ENCODE data around the gene UTP3.
"Not testable (repeated sequence)": the region's sequence is repeated elsewhere in the genome, so short reads cannot be mapped to it uniquely, and the experiment has no call there.

UTP3 gene

DNA sequence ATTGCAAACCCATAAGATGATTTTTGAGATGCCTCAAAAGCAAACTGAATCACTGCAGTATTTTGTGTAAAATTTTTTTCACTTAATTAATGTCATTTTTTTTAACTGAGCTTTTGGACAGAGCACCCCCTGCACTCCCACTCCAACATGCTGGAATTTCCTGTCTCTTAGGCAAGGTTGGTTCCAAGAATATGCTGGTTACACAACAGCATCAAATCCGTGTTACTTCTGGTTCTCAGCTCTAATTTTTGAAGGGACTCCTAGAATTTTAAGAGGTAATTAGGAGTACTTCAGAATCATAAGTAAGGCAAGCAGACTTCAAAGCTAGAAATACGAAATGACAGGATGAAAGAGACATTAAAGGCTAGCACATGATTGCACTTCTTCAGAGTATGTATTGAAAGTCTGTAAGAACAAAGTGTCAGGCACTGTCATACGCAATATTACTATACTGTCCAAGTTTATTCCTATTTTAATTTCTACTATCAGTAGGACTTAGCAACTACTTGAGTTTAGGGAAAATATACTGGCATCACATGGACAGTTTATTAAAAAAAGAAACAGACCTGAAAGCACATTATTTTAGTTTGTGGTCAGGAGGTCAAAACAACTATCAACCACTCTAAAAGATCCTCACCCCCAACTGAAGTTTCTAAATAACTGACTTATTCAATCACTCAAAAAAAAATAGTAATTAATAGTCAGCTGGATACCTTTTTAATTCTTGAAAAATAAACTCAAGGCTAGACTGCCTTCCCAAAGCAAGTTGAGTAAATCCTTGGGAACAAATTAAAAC, 20.4 kb upstream of the UTP3 start:
- Histone ChIP-seq H3K36me3 (ENCODE audit: control insufficient read depth in 1 of 2, insufficient read depth in 2 of 2, low read length in 2 of 2) (no peaks in the 10 kb centered on the region), H3K4me1 (ENCODE audit: control insufficient read depth in 1 of 2, insufficient read depth in 2 of 2, low read length in 2 of 2) (no peaks in the 10 kb centered on the region), H3K27ac (ENCODE audit: low read length) (peak overlapping the region; percentile 19), H3K4me3 (ENCODE audit: low read depth in 1 of 2, low read length in 2 of 2) (no peak overlapping the region), H3K27me3 (ENCODE audit: low read depth, low read length) (no peaks in the 10 kb centered on the region), H3K9me3 (ENCODE audit: control insufficient read depth in 1 of 2, low read length in 2 of 2) (no peaks in the 10 kb centered on the region)

DNA sequence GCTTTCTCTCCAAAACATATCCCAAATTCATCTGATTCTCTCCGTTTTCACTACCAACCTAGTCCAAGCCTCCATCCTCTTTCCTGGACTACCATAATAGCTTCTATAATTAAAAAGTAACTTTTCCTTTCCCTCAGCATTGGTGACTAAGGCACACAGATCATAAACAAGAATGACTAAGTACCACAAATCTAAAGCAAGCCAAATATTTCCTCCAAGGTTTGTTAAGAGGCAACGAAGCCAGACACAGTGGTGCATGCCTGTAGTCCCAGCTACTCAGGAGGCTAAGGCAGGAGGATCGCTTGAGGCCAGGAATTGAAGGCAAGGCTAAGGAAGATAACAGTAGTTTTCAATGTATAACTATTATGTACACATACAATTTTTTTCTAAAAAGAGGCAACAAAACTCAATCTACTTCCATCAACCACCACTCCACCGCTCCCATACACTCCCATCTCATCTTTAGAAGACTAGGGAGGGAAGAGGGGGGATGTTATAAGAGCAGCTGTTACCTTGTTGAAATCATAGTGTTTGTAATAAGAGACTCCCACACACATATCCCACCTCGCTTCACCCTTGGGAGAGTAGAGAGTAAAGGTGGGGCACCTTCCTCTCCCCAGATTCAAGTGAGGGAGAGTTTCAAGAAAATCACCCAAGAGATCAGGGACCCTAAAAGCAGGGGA, 17.9 kb upstream of the UTP3 start:
- H3K4me1 ChIP-seq (ENCODE audit: control insufficient read depth in 1 of 2, insufficient read depth in 2 of 2, low read length in 2 of 2), result no peaks in the 10 kb centered on the region
- H3K27me3 ChIP-seq (ENCODE audit: low read depth, low read length), result no peaks in the 10 kb centered on the region
- H3K36me3 ChIP-seq (ENCODE audit: control insufficient read depth in 1 of 2, insufficient read depth in 2 of 2, low read length in 2 of 2), result no peaks in the 10 kb centered on the region
- H3K4me3 ChIP-seq (ENCODE audit: low read depth in 1 of 2, low read length in 2 of 2), result no peak overlapping the region
- H3K27ac ChIP-seq (ENCODE audit: low read length), result no peak overlapping the region
- no peaks in the 10 kb centered on the region for H3K9me3 ChIP-seq (ENCODE audit: control insufficient read depth in 1 of 2, low read length in 2 of 2)

DNA sequence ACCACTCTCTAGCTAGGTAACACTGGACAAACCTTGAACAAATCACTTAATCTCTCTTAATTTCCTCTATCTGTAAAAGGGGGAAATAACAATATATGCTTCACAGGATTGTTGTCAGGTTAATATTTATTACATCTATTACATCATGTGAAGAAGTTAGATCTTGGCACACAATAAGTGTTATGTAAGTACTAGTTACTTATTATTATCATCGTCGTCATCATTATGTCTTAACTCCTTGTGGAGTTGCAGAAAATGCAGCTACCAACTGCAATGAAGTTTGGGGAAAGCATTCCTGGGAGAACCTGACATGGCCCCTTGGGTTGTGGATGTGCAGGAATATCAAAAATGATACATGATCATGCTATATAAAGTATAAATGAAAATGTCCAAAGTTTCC, 17.2 kb upstream of the UTP3 start:
- no peak overlapping the region for H3K27ac ChIP-seq (ENCODE audit: low read length)
- H3K9me3 ChIP-seq (ENCODE audit: control insufficient read depth in 1 of 2, low read length in 2 of 2), result no peaks in the 10 kb centered on the region
- no peaks in the 10 kb centered on the region for H3K27me3 ChIP-seq (ENCODE audit: low read depth, low read length)
- no peaks in the 10 kb centered on the region for H3K36me3 ChIP-seq (ENCODE audit: control insufficient read depth in 1 of 2, insufficient read depth in 2 of 2, low read length in 2 of 2)
- H3K4me3 ChIP-seq (ENCODE audit: low read depth in 1 of 2, low read length in 2 of 2), result no peak overlapping the region
- H3K4me1 ChIP-seq (ENCODE audit: control insufficient read depth in 1 of 2, insufficient read depth in 2 of 2, low read length in 2 of 2), result no peaks in the 10 kb centered on the region

DNA sequence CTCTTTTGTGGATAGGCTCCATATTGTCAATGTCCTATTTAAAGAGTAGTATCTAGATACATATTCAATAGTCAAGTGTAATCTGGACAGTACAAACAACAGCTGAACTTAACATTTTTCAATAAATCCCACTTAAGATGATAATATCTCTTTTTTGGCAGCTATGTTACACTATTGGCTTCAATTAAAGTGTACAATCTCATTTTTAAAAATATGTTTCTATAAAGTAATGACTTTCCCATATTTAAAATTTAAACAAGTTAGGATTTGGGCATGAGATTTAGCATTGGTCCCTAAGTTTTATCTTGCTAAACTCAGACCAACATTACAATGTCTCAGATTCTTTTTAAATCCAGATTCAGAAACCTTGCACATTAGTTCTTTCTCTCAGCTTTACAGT, 14.1 kb upstream of the UTP3 start:
- Histone ChIP-seq H3K4me1 (ENCODE audit: control insufficient read depth in 1 of 2, insufficient read depth in 2 of 2, low read length in 2 of 2) (no peaks in the 10 kb centered on the region), H3K9me3 (ENCODE audit: control insufficient read depth in 1 of 2, low read length in 2 of 2) (no peaks in the 10 kb centered on the region), H3K4me3 (ENCODE audit: low read depth in 1 of 2, low read length in 2 of 2) (no peak overlapping the region), H3K27me3 (ENCODE audit: low read depth, low read length) (no peaks in the 10 kb centered on the region), H3K27ac (ENCODE audit: low read length) (no peak overlapping the region), H3K36me3 (ENCODE audit: control insufficient read depth in 1 of 2, insufficient read depth in 2 of 2, low read length in 2 of 2) (no peaks in the 10 kb centered on the region)

DNA sequence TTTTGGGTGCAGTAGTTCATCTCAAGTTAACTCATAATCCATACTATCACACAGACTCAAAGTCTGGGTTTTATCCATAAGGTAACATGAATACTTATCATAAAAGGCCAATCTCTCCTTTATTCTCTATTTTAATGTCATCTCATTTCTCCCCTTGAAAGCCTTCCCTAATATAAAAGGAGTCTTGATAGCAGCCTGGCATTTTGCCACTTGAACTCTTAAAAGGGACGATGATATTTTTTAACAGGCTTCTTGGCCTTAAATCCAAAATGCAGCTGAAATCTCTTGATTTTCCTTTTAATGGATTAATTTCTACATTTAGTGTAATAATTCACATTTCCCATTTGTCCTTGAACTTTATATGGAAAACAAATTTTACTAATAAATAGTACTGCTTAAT, 13.6 kb upstream of the UTP3 start:
- no peaks in the 10 kb centered on the region for H3K4me1 ChIP-seq (ENCODE audit: control insufficient read depth in 1 of 2, insufficient read depth in 2 of 2, low read length in 2 of 2)
- no peak overlapping the region for H3K27ac ChIP-seq (ENCODE audit: low read length)
- H3K9me3 ChIP-seq (ENCODE audit: control insufficient read depth in 1 of 2, low read length in 2 of 2), result no peaks in the 10 kb centered on the region
- H3K4me3 ChIP-seq (ENCODE audit: low read depth in 1 of 2, low read length in 2 of 2), result no peak overlapping the region
- H3K27me3 ChIP-seq (ENCODE audit: low read depth, low read length), result no peaks in the 10 kb centered on the region
- no peaks in the 10 kb centered on the region for H3K36me3 ChIP-seq (ENCODE audit: control insufficient read depth in 1 of 2, insufficient read depth in 2 of 2, low read length in 2 of 2)

DNA sequence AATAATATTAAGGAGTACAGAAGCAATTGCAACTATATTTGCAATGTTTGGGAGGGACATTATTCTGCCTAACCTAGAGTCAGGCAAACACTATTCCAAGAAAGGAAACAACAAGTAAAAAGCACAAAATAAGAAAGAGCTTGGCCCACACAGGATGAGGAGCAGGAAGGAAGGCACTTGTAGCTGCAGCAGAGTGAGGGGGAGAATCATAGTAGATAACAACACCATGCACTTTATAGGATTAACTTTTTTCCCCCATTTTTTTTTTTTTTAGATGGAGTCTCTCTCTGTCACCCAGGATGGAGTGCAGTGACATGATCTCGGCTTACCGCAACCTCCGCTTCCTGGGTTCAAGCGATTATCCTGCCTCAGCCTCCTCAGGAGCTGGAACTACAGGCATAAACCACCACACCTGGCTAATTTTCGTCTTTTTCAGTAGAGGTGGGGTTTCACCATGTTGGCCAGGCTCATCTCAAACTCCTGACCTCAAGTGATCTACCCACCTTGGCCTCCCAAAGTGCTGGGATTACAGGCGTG, 11.7 kb upstream of the UTP3 start:
- no peaks in the 10 kb centered on the region for H3K27me3 ChIP-seq (ENCODE audit: low read depth, low read length)
- H3K4me3 ChIP-seq (ENCODE audit: low read depth in 1 of 2, low read length in 2 of 2), result no peak overlapping the region
- H3K27ac ChIP-seq (ENCODE audit: low read length), result no peak overlapping the region
- H3K36me3 ChIP-seq (ENCODE audit: control insufficient read depth in 1 of 2, insufficient read depth in 2 of 2, low read length in 2 of 2), result no peaks in the 10 kb centered on the region
- H3K4me1 ChIP-seq (ENCODE audit: control insufficient read depth in 1 of 2, insufficient read depth in 2 of 2, low read length in 2 of 2), result no peaks in the 10 kb centered on the region
- no peaks in the 10 kb centered on the region for H3K9me3 ChIP-seq (ENCODE audit: control insufficient read depth in 1 of 2, low read length in 2 of 2)

- Histone ChIP-seq H3K27ac (ENCODE audit: low read length) (no peak overlapping the region), H3K27me3 (ENCODE audit: low read depth, low read length) (no peaks in the 10 kb centered on the region), H3K4me3 (ENCODE audit: low read depth in 1 of 2, low read length in 2 of 2) (no peak overlapping the region), H3K9me3 (ENCODE audit: control insufficient read depth in 1 of 2, low read length in 2 of 2) (no peaks in the 10 kb centered on the region), H3K36me3 (ENCODE audit: control insufficient read depth in 1 of 2, insufficient read depth in 2 of 2, low read length in 2 of 2) (no peaks in the 10 kb centered on the region), H3K4me1 (ENCODE audit: control insufficient read depth in 1 of 2, insufficient read depth in 2 of 2, low read length in 2 of 2) (no peaks in the 10 kb centered on the region)
Observed at GRCh38 chr4:70678383-70678999, 9.8 kb upstream of the UTP3 start.

- H3K27ac ChIP-seq (ENCODE audit: low read length), result no peak overlapping the region
Observed at GRCh38 chr4:70680934-70681333, 7.4 kb upstream of the UTP3 start.

DNA sequence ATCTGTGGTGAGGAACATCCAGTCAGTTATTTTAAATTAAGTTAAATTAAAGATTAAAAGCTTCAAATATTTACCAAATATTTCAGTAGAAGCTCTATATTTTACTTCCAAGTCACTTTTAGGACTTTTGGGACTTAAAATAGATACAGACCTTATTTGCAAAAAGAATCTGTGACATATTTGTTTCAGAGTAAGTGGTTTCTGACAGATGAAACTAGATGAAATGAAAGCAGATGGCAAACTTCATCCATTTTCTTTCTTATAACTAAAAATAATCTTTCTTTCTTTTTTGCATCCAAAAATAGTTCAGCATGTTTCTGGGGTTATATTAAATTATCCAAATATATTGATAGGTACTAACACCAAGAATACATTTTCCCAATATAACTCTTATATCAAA, 6.6 kb upstream of the UTP3 start:
- no peaks in the 10 kb centered on the region for H3K36me3 ChIP-seq (ENCODE audit: control insufficient read depth in 1 of 2, insufficient read depth in 2 of 2, low read length in 2 of 2)
- no peak overlapping the region for H3K27ac ChIP-seq (ENCODE audit: low read length)
- no peaks in the 10 kb centered on the region for H3K4me1 ChIP-seq (ENCODE audit: control insufficient read depth in 1 of 2, insufficient read depth in 2 of 2, low read length in 2 of 2)

More at GRCh38 chr4:70680934-70681333, 7.4 kb upstream of the UTP3 start:
- Histone ChIP-seq H3K4me1 (ENCODE audit: control insufficient read depth in 1 of 2, insufficient read depth in 2 of 2, low read length in 2 of 2) (no peaks in the 10 kb centered on the region), H3K4me3 (ENCODE audit: low read depth in 1 of 2, low read length in 2 of 2) (no peak overlapping the region), H3K27me3 (ENCODE audit: low read depth, low read length) (no peaks in the 10 kb centered on the region), H3K36me3 (ENCODE audit: control insufficient read depth in 1 of 2, insufficient read depth in 2 of 2, low read length in 2 of 2) (no peaks in the 10 kb centered on the region), H3K9me3 (ENCODE audit: control insufficient read depth in 1 of 2, low read length in 2 of 2) (no peaks in the 10 kb centered on the region)

GRCh38 chr4:70682142-70682541, 6.2 kb upstream of the UTP3 start:
- H3K4me1 ChIP-seq (ENCODE audit: control insufficient read depth in 1 of 2, insufficient read depth in 2 of 2, low read length in 2 of 2); H3K27me3 ChIP-seq (ENCODE audit: low read depth, low read length); H3K9me3 ChIP-seq (ENCODE audit: control insufficient read depth in 1 of 2, low read length in 2 of 2); H3K27ac ChIP-seq (ENCODE audit: low read length); H3K36me3 ChIP-seq (ENCODE audit: control insufficient read depth in 1 of 2, insufficient read depth in 2 of 2, low read length in 2 of 2); H3K4me3 ChIP-seq (ENCODE audit: low read depth in 1 of 2, low read length in 2 of 2): not testable (repeated sequence)

More for the DNA sequence above, 6.6 kb upstream of the UTP3 start:
- no peak overlapping the region for H3K4me3 ChIP-seq (ENCODE audit: low read depth in 1 of 2, low read length in 2 of 2)
- no peaks in the 10 kb centered on the region for H3K27me3 ChIP-seq (ENCODE audit: low read depth, low read length)
- no peaks in the 10 kb centered on the region for H3K9me3 ChIP-seq (ENCODE audit: control insufficient read depth in 1 of 2, low read length in 2 of 2)

DNA sequence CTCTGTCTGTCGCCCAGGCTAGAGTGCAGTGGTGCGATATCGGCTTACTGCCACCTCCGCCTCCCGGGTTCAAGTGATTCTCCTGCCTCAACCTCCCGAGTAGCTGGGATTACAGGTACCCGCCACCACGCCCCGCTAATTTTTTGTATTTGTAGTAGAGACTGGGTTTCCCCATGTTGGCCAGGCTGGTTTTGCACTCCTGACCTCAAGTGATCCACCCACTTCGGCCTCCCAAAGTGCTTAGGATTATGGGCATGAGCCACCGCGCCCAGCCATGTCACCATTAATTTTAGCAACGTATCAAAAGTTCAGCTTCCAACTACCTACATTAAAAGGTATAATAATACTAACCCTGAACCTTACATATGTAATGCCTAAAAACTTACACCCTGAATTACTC, 940 bp upstream of the UTP3 start:
- peaks cover 4 to 23% of the 10 kb centered on the region in 2 donors for H3K4me1 ChIP-seq (ENCODE audit: control insufficient read depth in 1 of 2, insufficient read depth in 2 of 2, low read length in 2 of 2)
- peak overlapping the region; percentile 99 for H3K27ac ChIP-seq (ENCODE audit: low read length)
- peak overlapping the region; percentile 87 to 96 for H3K4me3 ChIP-seq (ENCODE audit: low read depth in 1 of 2, low read length in 2 of 2)
- H3K36me3 ChIP-seq (ENCODE audit: control insufficient read depth in 1 of 2, insufficient read depth in 2 of 2, low read length in 2 of 2), result no peaks in the 10 kb centered on the region
- no peaks in the 10 kb centered on the region for H3K9me3 ChIP-seq (ENCODE audit: control insufficient read depth in 1 of 2, low read length in 2 of 2)
- H3K27me3 ChIP-seq (ENCODE audit: low read depth, low read length), result no peaks in the 10 kb centered on the region
